Natural killer cell treated with Interleukin-12 subunit alpha and Interleukin-12 subunit beta and Interleukin-15 and Interleukin-18, amount 100 ng/mL, for 72 hours (primary cell): ENCODE results near the gene VIL1. TPM values are rescaled to one million over a fixed set of nuclear protein-coding genes. Genes with fewer than 3 reads are reported as not detected.

ENCODE experiments used
- ATAC-seq, 2 donors: fragments of 150-1000 bp; cut with Tn5 transposase in 1 of 2; sonication (Bioruptor Pico), chemical (Tn5 transposase) in 1 of 2; 2 replicates each; pipeline ENCODE4 v1.10.0; 2021
- DNase-seq: peaks from one replicate; pipeline ENCODE4 v3.0.0; 2022; ENCODE audit warnings: low spot score
- H3K27ac Mint-ChIP-seq, 2 donors: 1 replicate in 1 of 2; 2 replicates in 1 of 2; pipeline ENCODE4 v1.8.0; 2022; ENCODE audit warnings: mixed read lengths in 2 of 2, mild to moderate bottlenecking in 1 of 2, moderate library complexity in 1 of 2
- H3K27me3 Mint-ChIP-seq, 2 donors: 1 replicate in 1 of 2; 2 replicates in 1 of 2; pipeline ENCODE4 v1.8.0; 2022; ENCODE audit warnings: mixed read lengths in 2 of 2
- H3K36me3 Mint-ChIP-seq: one replicate; pipeline ENCODE4 v1.8.0; 2022; ENCODE audit warnings: mixed read lengths
- H3K4me1 Mint-ChIP-seq, 2 donors: 1 replicate in 1 of 2; 2 replicates in 1 of 2; pipeline ENCODE4 v1.8.0; 2022; ENCODE audit warnings: low read depth in 2 of 2, mixed read lengths in 2 of 2, mild to moderate bottlenecking in 1 of 2
- H3K4me3 Mint-ChIP-seq: one replicate; pipeline ENCODE4 v1.8.0; 2022; ENCODE audit warnings: mixed read lengths
- H3K9me3 Mint-ChIP-seq: 2 replicates; pipeline ENCODE4 v1.8.0; 2022; ENCODE audit warnings: mixed read lengths
- total RNA-seq, 2 donors: library from RNA; stranded (reverse); gene quantifications; one replicate each; pipeline ENCODE4 v1.2.3, GENCODE V29; 2022

The VIL1 gene
- total RNA-seq = under 1 TPM in 1 of 2 donors, not detected in 1; 0.10 TPM

DNA sequence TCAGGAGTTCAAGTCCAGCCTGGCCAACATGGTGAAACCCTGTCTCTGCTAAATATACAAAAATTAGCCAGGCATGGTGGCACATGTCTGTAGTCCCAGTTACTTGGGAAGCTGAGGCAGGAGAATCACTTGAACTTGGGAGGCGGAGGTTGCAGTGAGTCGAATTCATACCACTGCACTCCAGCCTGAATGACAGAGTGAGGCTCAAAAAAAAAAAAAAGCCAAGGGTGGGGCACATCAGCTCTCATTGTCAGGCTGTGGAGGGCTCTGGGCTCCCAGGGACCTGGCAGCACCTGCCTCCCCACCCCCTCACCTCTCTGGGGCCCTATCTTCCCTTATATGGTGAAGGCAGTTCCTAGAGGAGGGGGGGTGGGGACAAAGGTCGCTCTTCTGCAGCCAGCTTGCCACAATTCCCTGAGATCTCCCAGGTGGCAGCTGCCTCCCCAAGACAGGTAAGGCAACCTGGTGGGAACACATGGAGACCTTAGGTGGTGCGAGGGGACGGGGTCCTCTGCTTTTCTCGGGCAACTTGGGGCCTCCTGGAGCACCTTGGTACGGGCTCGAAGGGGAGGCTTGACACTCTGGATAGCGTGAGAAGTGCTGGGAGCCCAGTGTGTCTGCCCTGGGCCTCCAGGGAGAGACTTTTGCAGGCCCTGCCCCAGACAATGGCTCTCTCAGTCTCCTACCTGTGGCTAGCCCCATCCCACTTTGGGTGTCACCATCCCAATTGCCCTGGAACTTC lies at the start of gene VIL1:
TSS of gene VIL1 (plus strand) at position 407 of the 742 bp plus-strand sequence. CDS start 4,656 bp downstream, outside the sequence.
- Mint-ChIP-seq H3K9me3 (no peaks in the 10 kb centered on the region), H3K27ac (no peak within 1 kb of the TSS), H3K36me3 (no peaks in the 10 kb centered on the region), H3K4me1 (peaks cover 0 to 4% of the 10 kb centered on the region in 2 donors), H3K4me3 (no peak within 1 kb of the TSS), H3K27me3 (no peaks in the 10 kb centered on the region)
- ATAC-seq (peak in 1 of 2 donors; percentile 37), DNase-seq (no peak)

- H3K27me3 Mint-ChIP-seq = no peaks in the 10 kb centered on the region
- no peaks in the 10 kb centered on the region for H3K9me3 Mint-ChIP-seq
- no peaks in the 10 kb centered on the region for H3K36me3 Mint-ChIP-seq
- ATAC-seq = no peak
- H3K4me3 Mint-ChIP-seq = peak overlapping the region; percentile 42
- peak overlapping the region; percentile 64 to 76 for H3K27ac Mint-ChIP-seq
- peaks cover 0 to 11% of the 10 kb centered on the region in 2 donors for H3K4me1 Mint-ChIP-seq
- no peak for DNase-seq
Measured at GRCh38 chr2:218369330-218369729, 49.6 kb upstream of the VIL1 start.

- Mint-ChIP-seq H3K4me1 (peaks cover 0 to 11% of the 10 kb centered on the region in 2 donors), H3K36me3 (no peaks in the 10 kb centered on the region), H3K9me3 (no peaks in the 10 kb centered on the region), H3K4me3 (no peak overlapping the region), H3K27me3 (no peaks in the 10 kb centered on the region), H3K27ac (no peak overlapping the region)
- DNase-seq (no peak), ATAC-seq (no peak)
Measured at GRCh38 chr2:218370410-218371063, 48.4 kb upstream of the VIL1 start.

GRCh38 chr2:218371983-218372350 lies 47.0 kb upstream of the VIL1 start:
- ATAC-seq = no peak
- no peak overlapping the region for H3K4me3 Mint-ChIP-seq
- H3K9me3 Mint-ChIP-seq = no peaks in the 10 kb centered on the region
- no peak for DNase-seq
- H3K27me3 Mint-ChIP-seq = no peaks in the 10 kb centered on the region
- H3K27ac Mint-ChIP-seq = no peak overlapping the region
- H3K36me3 Mint-ChIP-seq = no peaks in the 10 kb centered on the region
- peaks cover 0 to 11% of the 10 kb centered on the region in 2 donors for H3K4me1 Mint-ChIP-seq

DNA sequence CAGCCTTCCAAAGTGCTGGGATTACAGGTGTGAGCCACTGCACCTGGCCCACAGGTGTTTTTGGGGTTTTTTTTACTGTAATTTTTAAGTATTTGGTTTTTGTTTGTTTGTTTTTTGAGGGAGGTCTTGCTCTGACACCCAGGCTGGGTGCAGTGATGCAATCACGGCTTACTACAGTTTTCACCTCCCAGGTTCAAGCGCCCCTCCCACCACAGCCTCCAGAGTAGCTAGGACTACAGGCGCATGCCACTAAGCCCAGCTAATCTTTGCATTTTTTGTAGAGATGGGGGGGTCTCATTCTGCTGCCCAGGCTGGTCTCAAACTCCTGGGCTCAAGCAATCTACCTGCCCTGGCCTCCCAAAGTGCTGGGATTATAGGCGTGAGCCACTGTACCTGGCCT lies 44.1 kb upstream of the VIL1 start:
- Mint-ChIP-seq H3K27me3 (no peaks in the 10 kb centered on the region), H3K27ac (no peak overlapping the region), H3K9me3 (no peaks in the 10 kb centered on the region), H3K36me3 (no peaks in the 10 kb centered on the region), H3K4me3 (no peak overlapping the region), H3K4me1 (peaks cover 0 to 11% of the 10 kb centered on the region in 2 donors)
- DNase-seq = no peak
- ATAC-seq = no peak

DNA sequence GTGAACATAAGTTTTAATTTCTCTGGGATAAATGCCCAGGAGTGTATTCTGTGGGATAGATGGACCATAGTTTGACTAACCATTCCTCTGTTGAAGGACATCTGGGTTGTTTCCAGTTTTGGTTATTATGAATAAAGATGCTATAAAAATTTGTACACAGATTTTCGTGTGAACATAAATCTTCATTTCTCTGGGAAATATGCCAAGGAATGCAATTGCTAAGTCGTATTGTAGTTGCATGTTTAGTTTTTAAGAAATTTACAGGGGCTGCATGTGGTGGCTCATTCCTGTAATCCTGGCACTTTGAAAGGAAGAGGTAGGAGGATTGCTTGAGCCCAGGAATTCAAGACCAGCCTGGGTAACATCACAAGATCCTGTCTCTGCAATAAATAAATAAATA lies 43.7 kb upstream of the VIL1 start:
- DNase-seq = no peak
- no peaks in the 10 kb centered on the region for H3K9me3 Mint-ChIP-seq
- H3K27ac Mint-ChIP-seq = no peak overlapping the region
- H3K4me1 Mint-ChIP-seq = peaks cover 0 to 6% of the 10 kb centered on the region in 2 donors
- H3K36me3 Mint-ChIP-seq = no peaks in the 10 kb centered on the region
- H3K27me3 Mint-ChIP-seq = no peaks in the 10 kb centered on the region
- no peak overlapping the region for H3K4me3 Mint-ChIP-seq
- no peak for ATAC-seq

DNA sequence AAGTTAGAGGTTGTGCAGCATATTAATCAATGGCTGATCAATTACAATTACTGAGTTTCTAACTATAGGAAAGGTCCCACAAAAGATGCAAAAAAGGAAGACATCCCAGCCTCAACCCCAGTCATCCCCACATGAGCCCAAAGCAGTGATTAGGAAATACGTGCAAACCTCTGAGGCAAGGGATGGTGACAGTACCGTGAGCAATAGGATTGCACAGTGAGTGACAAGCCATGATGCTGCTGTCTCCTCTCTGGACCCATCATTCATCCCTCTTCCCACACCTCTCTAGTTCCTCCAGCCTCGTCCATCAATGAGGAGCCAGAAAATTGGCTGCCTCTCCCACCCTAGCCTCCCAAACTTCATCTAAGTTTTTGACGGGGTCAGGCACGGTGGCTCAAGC lies 40.9 kb upstream of the VIL1 start:
- DNase-seq (no peak), ATAC-seq (peak; percentile 46 to 50)
- Mint-ChIP-seq H3K36me3 (no peaks in the 10 kb centered on the region), H3K27me3 (no peaks in the 10 kb centered on the region), H3K4me3 (no peak overlapping the region), H3K4me1 (peaks cover 5 to 10% of the 10 kb centered on the region in 2 donors), H3K9me3 (no peaks in the 10 kb centered on the region), H3K27ac (no peak overlapping the region)

GRCh38 chr2:218381916-218382366 lies 37.0 kb upstream of the VIL1 start, which contains the start of gene SLC11A1:
TSS of gene SLC11A1 (plus strand) at chr2:218382273. CDS start at chr2:218382369, 96 bp downstream.
- peak in 1 of 2 donors; percentile 49 for ATAC-seq
- H3K36me3 Mint-ChIP-seq = no peaks in the 10 kb centered on the region
- no peak for DNase-seq
- H3K4me1 Mint-ChIP-seq = peaks cover 5 to 10% of the 10 kb centered on the region in 2 donors
- H3K27me3 Mint-ChIP-seq = no peaks in the 10 kb centered on the region
- no peaks in the 10 kb centered on the region for H3K9me3 Mint-ChIP-seq
- H3K4me3 Mint-ChIP-seq = no peak within 1 kb of the TSS
- peak within 1 kb of the TSS in 1 of 2 donors; percentile 25 for H3K27ac Mint-ChIP-seq

DNA sequence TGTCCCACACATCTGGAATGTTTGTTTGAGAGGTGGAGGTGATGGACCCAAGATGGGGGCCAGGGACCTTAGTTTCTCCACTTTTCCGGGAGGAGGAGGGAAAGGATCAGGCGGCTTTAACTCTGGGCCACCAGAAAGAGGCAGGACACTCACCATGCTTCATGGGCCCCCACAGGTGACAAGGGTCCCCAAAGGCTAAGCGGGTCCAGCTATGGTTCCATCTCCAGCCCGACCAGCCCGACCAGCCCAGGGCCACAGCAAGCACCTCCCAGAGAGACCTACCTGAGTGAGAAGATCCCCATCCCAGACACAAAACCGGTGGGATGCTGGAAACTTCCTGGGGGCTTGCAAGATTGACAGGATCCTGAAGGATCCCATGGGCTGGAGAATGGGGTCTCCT lies 36.1 kb upstream of the VIL1 start:
- Mint-ChIP-seq H3K27me3 (peaks cover 0 to 4% of the 10 kb centered on the region in 2 donors), H3K4me1 (peaks cover 5 to 14% of the 10 kb centered on the region in 2 donors), H3K36me3 (no peaks in the 10 kb centered on the region), H3K9me3 (no peaks in the 10 kb centered on the region), H3K4me3 (no peak overlapping the region), H3K27ac (no peak overlapping the region)
- DNase-seq = no peak
- peak in 1 of 2 donors; percentile 46 for ATAC-seq

- H3K9me3 Mint-ChIP-seq = no peaks in the 10 kb centered on the region
- ATAC-seq (peak in 1 of 2 donors; percentile 4), DNase-seq (no peak)
- H3K4me1 Mint-ChIP-seq = peaks cover 5 to 9% of the 10 kb centered on the region in 2 donors
- no peak overlapping the region for H3K27ac Mint-ChIP-seq
- H3K4me3 Mint-ChIP-seq = no peak overlapping the region
- H3K36me3 Mint-ChIP-seq = no peaks in the 10 kb centered on the region
- H3K27me3 Mint-ChIP-seq = peaks cover 0 to 4% of the 10 kb centered on the region in 2 donors
Measured at GRCh38 chr2:218383892-218384519, 34.9 kb upstream of the VIL1 start.

- DNase-seq (no peak), ATAC-seq (no peak)
- peaks cover 0 to 4% of the 10 kb centered on the region in 2 donors for H3K27me3 Mint-ChIP-seq
- no peaks in the 10 kb centered on the region for H3K36me3 Mint-ChIP-seq
- H3K9me3 Mint-ChIP-seq = no peaks in the 10 kb centered on the region
- peaks cover 10 to 16% of the 10 kb centered on the region in 2 donors for H3K4me1 Mint-ChIP-seq
- H3K27ac Mint-ChIP-seq = no peak overlapping the region
- H3K4me3 Mint-ChIP-seq = no peak overlapping the region
Measured at GRCh38 chr2:218384975-218385374, 33.9 kb upstream of the VIL1 start.

DNA sequence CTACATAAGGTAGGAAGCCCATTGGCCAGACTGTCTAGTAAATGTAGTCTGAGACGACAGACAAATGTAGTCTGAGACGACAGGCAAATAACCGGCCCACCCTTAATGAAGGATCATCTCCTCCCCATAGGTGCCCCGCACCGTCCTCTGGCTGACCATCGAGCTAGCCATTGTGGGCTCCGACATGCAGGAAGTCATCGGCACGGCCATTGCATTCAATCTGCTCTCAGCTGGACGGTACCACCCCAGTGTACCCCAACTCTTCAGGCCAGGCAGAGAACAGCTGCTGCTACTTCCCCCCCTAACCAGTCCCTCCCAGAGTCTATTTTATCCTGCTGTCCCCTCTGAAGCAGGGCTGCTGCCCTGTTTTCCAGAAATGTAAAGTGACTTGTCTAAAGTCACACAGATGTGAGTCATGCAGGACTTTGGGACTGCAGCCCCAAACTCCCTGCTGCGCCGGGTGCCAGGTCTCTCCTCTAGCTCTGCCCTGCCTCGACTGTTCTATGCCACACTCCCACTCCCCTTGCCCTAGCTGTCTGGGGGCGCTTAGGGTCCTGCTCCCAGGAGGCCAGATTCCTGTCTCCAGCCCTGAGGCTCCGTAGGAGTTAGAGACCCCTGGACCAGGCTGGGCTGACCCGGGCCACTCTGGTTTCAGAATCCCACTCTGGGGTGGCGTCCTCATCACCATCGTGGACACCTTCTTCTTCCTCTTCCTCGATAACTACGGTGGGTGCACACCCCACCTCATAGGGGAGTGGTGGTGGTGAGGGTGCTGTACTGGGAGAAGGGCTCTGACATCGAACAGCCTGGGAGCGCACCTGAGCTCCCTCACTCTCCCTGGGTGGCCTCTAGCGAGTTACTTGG lies 32.2 kb upstream of the VIL1 start:
- Mint-ChIP-seq H3K4me1 (peaks cover 9 to 18% of the 10 kb centered on the region in 2 donors), H3K4me3 (no peak overlapping the region), H3K36me3 (no peaks in the 10 kb centered on the region), H3K9me3 (no peaks in the 10 kb centered on the region), H3K27ac (no peak overlapping the region), H3K27me3 (peaks cover 0 to 4% of the 10 kb centered on the region in 2 donors)
- peak in 1 of 2 donors; percentile 18 for ATAC-seq
- no peak for DNase-seq
